Liver (tissue), 9 donors: ENCODE results near the gene PLPPR2. TPM values are rescaled to one million over a fixed set of nuclear protein-coding genes. Genes with fewer than 3 reads are reported as not detected.
A peak's percentile ranks its signal among the peaks of the same experiment; 100 is the strongest.
"Not testable (repeated sequence)": the region's sequence is repeated elsewhere in the genome, so short reads cannot be mapped to it uniquely, and the experiment has no call there.

Experiments
- DNase-seq: peaks from one replicate; pipeline ENCODE4 v3.0.0-alpha.2; 2017; ENCODE audit warnings: low spot score
- H3K27ac ChIP-seq, 2 donors: one replicate each; pipeline ENCODE4 v1.7.0; 2013; ENCODE audit warnings: inconsistent platforms in 2 of 2, low read length in 2 of 2, control low read depth in 1 of 2, low read depth in 1 of 2, mild to moderate bottlenecking in 1 of 2
- H3K27me3 ChIP-seq, 4 donors: one replicate each; pipeline versions ENCODE4 v1.6.1 to v1.7.0; 2013; ENCODE audit warnings: low read length in 3 of 4, inconsistent platforms in 1 of 4, mild to moderate bottlenecking in 1 of 4, moderate library complexity in 1 of 4; ENCODE audit not compliant: control insufficient read depth in 4 of 4, insufficient read depth in 4 of 4
- H3K36me3 ChIP-seq, 4 donors: one replicate each; pipeline versions ENCODE4 v1.6.1 to v1.7.0; 2013; ENCODE audit warnings: low read length in 3 of 4, mild to moderate bottlenecking in 3 of 4, low read depth in 1 of 4, moderate library complexity in 1 of 4; ENCODE audit not compliant: control insufficient read depth in 4 of 4, insufficient read depth in 3 of 4
- H3K4me1 ChIP-seq, 4 donors: one replicate each; pipeline versions ENCODE4 v1.6.1 to v1.7.0; 2013; ENCODE audit warnings: low read length in 3 of 4, mild to moderate bottlenecking in 3 of 4, moderate library complexity in 1 of 4; ENCODE audit not compliant: control insufficient read depth in 4 of 4, insufficient read depth in 4 of 4
- H3K4me3 ChIP-seq, 3 donors: one replicate each; pipeline versions ENCODE4 v1.6.1 to v1.7.0; 2013; ENCODE audit warnings: low read length in 3 of 3, control low read depth in 1 of 3, low read depth in 1 of 3, mild to moderate bottlenecking in 1 of 3
- H3K9ac ChIP-seq, 2 donors: one replicate each; pipeline ENCODE4 v1.7.0; 2013; ENCODE audit warnings: low read length in 2 of 2, mild to moderate bottlenecking in 2 of 2, moderate library complexity in 2 of 2, control low read depth in 1 of 2, low read depth in 1 of 2
- H3K9me3 ChIP-seq, 4 donors: one replicate each; pipeline versions ENCODE4 v1.6.1 to v1.7.0; 2013; ENCODE audit warnings: low read length in 3 of 4; ENCODE audit not compliant: control insufficient read depth in 4 of 4
- FOXA1 ChIP-seq: IDR thresholded peaks from 2 replicates; pipeline ENCODE4 v1.6.1; 2016; ENCODE audit warnings: antibody characterized with exemption
- GABPA ChIP-seq, 2 donors: IDR thresholded peaks in 1 of 2; conservative IDR thresholded peaks in 1 of 2; 2 replicates each; pipeline ENCODE4 v1.6.1; 2016; ENCODE audit warnings: antibody characterized with exemption in 2 of 2, mild to moderate bottlenecking in 1 of 2, moderate library complexity in 1 of 2
- HNF4A ChIP-seq, 2 donors: conservative IDR thresholded peaks; 2 replicates each; pipeline ENCODE4 v1.6.1; 2016; ENCODE audit warnings: antibody characterized with exemption in 2 of 2, mild to moderate bottlenecking in 2 of 2
- HNF4G ChIP-seq: IDR thresholded peaks from 2 replicates; pipeline ENCODE4 v1.6.1; 2016; ENCODE audit warnings: antibody characterized with exemption
- JUND ChIP-seq, 2 donors: IDR thresholded peaks; 2 replicates each; pipeline ENCODE4 v1.6.1; 2016; ENCODE audit warnings: antibody characterized with exemption in 2 of 2
- RAD21 ChIP-seq, 2 donors: IDR thresholded peaks; 2 replicates each; pipeline ENCODE4 v1.6.1; 2016; ENCODE audit warnings: antibody characterized with exemption in 2 of 2, mild to moderate bottlenecking in 2 of 2
- SP1 ChIP-seq: IDR thresholded peaks from 2 replicates; pipeline ENCODE4 v1.6.1; 2018; ENCODE audit warnings: antibody characterized with exemption, mild to moderate bottlenecking
- TAF1 ChIP-seq: conservative IDR thresholded peaks from 2 replicates; pipeline ENCODE4 v1.6.1; 2016; ENCODE audit warnings: antibody characterized with exemption, mild to moderate bottlenecking
- WGBS: extraction: QIAGEN DNeasy Blood & Tissue Kit; methylation state at CpG from one replicate; pipeline ENCODE4 v1.1.7; 2013; 5-methylcytosine and 5-hydroxymethylcytosine counted together
- polyA plus RNA-seq, 2 donors: library from polyadenylated mRNA; stranded (reverse) in 1 of 2; unstranded in 1 of 2; fragments of 200-250 nt in 1 of 2; fragments of >200 nt in 1 of 2; fragmentation: Nextera tagmentation in 1 of 2; extraction: Ambion mirVana in 1 of 2; gene quantifications; one replicate each; pipeline versions ENCODE4 v1.2.1 to v1.2.3, GENCODE V29; 2013 to 2015
- total RNA-seq, 2 donors: library from RNA; depleted of rRNA; stranded (reverse); fragments of >200 nt; gene quantifications; one replicate each; pipeline ENCODE4 v1.2.3, GENCODE V29; 2014
- TF ChIP-seq, protein P1 (sequence below): IDR thresholded peaks from 2 replicates; pipeline ENCODE4 v1.6.1; 2016; ENCODE audit warnings: antibody characterized with exemption, mild to moderate bottlenecking
- TF ChIP-seq, protein P2 (sequence below): IDR thresholded peaks from 2 replicates; pipeline ENCODE4 v1.6.1; 2016; ENCODE audit warnings: antibody characterized with exemption
- TF ChIP-seq, protein P3 (sequence below): IDR thresholded peaks from 2 replicates; pipeline ENCODE4 v1.6.1; 2016; ENCODE audit warnings: antibody characterized with exemption
- TF ChIP-seq, protein P4 (sequence below): IDR thresholded peaks from 2 replicates; pipeline ENCODE4 v1.6.1; 2016; ENCODE audit warnings: antibody characterized with exemption
- donor health status: healthy.
- donor health status: healthy.
- donor health status: healthy.
- donor health status: healthy.
- donor health status: healthy.

PLPPR2 gene
- total and polyA plus RNA-seq, 4 donors: 1.3 to 12.6 (median 7.3) TPM

DNA sequence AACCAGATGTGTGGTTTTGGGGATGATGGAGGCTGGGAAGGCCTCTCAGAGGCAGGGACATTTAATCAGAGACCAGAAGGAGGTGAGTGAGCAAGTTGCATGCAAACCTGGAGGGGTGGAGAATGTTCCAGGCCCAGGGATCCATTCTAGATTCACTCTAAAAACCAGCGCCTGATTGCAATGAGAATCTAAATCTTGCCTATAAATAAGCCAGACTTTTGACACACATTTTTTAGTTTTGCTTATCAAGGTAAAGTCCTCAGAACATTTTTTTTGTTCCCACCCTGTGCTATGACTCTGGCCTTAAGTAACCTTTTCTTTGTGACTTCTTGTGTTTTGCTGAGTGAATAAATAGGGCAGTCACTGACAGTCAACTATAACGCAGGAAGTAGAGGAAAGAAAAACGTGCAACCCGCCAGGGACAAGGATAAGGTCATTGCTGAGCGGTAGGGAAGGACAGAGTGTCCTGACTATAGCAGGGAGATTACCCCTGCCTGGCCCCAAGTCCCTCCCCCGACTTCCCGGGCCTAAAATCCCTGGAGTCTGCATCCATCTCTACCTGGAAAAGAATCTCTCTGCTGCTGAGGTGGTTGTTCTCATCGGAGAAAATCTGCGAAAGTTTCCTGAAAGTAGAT is 49.5 kb downstream of the PLPPR2 start (continued):
- TF ChIP-seq, protein P1, sequence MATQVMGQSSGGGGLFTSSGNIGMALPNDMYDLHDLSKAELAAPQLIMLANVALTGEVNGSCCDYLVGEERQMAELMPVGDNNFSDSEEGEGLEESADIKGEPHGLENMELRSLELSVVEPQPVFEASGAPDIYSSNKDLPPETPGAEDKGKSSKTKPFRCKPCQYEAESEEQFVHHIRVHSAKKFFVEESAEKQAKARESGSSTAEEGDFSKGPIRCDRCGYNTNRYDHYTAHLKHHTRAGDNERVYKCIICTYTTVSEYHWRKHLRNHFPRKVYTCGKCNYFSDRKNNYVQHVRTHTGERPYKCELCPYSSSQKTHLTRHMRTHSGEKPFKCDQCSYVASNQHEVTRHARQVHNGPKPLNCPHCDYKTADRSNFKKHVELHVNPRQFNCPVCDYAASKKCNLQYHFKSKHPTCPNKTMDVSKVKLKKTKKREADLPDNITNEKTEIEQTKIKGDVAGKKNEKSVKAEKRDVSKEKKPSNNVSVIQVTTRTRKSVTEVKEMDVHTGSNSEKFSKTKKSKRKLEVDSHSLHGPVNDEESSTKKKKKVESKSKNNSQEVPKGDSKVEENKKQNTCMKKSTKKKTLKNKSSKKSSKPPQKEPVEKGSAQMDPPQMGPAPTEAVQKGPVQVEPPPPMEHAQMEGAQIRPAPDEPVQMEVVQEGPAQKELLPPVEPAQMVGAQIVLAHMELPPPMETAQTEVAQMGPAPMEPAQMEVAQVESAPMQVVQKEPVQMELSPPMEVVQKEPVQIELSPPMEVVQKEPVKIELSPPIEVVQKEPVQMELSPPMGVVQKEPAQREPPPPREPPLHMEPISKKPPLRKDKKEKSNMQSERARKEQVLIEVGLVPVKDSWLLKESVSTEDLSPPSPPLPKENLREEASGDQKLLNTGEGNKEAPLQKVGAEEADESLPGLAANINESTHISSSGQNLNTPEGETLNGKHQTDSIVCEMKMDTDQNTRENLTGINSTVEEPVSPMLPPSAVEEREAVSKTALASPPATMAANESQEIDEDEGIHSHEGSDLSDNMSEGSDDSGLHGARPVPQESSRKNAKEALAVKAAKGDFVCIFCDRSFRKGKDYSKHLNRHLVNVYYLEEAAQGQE: no peak
- no peak for TF ChIP-seq TAF1
- TF ChIP-seq SP1: peak; percentile 65
- TF ChIP-seq, protein P2, sequence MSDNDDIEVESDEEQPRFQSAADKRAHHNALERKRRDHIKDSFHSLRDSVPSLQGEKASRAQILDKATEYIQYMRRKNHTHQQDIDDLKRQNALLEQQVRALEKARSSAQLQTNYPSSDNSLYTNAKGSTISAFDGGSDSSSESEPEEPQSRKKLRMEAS: no peak
- TF ChIP-seq, protein P3, sequence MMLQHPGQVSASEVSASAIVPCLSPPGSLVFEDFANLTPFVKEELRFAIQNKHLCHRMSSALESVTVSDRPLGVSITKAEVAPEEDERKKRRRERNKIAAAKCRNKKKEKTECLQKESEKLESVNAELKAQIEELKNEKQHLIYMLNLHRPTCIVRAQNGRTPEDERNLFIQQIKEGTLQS: no peak

DNA sequence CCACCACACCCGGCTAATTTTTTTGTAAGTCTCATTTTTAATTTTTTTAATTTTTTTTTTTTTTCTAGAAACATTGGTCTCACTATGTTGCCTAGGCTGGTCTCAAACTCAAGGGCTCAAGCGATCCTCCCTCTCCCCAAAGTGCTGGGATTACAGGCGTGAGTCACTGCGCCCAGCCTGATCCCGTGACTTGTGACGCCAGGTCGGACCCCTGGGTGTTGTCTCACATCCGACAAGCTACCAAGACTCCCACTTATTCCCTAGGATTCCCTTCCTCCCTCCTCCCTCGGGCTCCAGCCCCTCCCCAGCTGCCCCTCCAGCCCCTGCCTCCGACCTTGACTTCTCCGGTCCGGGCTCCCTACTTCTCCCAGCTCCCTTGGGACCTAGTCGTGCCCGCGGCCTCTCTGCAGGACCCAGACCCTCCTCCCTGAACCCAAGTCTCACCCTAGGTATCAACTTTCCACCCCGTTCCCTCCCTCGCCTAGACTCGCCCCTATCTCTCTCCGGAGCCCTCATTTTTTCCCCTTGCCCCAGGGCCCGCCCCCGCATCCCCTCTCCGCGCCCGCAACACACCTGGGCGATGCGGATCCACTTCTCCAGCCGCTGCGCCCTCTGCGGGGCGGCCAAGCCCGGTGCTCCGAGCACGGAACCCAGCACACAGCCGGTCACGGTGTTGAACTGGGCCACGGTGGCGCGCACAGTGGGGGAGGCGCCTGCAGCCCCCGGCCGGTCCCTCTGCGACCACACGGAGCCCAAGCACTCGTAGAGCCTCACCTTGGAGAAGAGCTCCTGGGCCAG is 50.8 kb downstream of the PLPPR2 start:
- WGBS: 80% methylated on average over 44 of the region's 44 CpGs
- H3K27ac ChIP-seq: no peak overlapping the region
- no peak overlapping the region for H3K9ac ChIP-seq
- DNase-seq: no peak
- H3K36me3 ChIP-seq: peaks cover 0 to 5% (median 2%) of the 10 kb centered on the region in 4 donors
- no peaks in the 10 kb centered on the region for H3K4me1 ChIP-seq
- no peaks in the 10 kb centered on the region for H3K9me3 ChIP-seq
- no peak overlapping the region for H3K4me3 ChIP-seq
- TF ChIP-seq JUND (IDR thresholded peaks at IDR 0.05) (no peak), SP1 (no peak), RAD21 (IDR thresholded peaks at IDR 0.05) (no peak), GABPA (IDR thresholded peaks at IDR 0.05 in 1 of 2, conservative IDR thresholded peaks at IDR 0.05 in 1 of 2) (no peak), FOXA1 (no peak), HNF4G (no peak), HNF4A (conservative IDR thresholded peaks at IDR 0.05) (no peak)
- TF ChIP-seq, protein P3: no peak
- TF ChIP-seq, protein P4, sequence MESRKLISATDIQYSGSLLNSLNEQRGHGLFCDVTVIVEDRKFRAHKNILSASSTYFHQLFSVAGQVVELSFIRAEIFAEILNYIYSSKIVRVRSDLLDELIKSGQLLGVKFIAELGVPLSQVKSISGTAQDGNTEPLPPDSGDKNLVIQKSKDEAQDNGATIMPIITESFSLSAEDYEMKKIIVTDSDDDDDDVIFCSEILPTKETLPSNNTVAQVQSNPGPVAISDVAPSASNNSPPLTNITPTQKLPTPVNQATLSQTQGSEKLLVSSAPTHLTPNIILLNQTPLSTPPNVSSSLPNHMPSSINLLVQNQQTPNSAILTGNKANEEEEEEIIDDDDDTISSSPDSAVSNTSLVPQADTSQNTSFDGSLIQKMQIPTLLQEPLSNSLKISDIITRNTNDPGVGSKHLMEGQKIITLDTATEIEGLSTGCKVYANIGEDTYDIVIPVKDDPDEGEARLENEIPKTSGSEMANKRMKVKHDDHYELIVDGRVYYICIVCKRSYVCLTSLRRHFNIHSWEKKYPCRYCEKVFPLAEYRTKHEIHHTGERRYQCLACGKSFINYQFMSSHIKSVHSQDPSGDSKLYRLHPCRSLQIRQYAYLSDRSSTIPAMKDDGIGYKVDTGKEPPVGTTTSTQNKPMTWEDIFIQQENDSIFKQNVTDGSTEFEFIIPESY: no peak
- no peaks in the 10 kb centered on the region for H3K27me3 ChIP-seq

DNA sequence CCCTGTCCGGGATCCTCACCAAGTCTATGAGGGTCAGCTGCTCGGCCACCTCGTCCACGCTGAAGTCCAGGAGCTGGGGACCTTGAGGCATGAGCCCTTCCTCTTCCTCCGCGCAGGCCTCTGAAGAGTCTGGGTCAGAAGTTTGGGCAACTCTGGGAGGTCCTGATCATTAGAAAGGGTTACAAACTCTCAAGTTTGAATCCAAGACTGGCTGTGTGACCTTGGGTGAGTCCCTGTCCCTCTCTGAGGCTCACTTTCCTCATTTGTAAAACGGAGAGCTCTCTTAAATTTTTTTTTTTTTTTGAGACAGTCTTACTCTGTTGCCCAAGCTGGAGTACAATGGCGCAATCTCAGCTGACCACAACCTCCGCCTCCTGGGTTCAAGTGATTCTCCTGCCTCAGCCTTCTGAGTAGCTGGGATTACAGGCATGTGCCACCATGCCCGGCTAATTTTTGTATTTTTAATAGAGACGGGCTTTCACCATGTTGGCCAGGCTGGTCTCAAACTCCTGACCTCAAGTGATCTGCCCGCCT is 51.5 kb downstream of the PLPPR2 start:
- H3K9ac ChIP-seq, H3K9me3 ChIP-seq, H3K4me1 ChIP-seq, H3K27ac ChIP-seq, DNase-seq, H3K4me3 ChIP-seq, H3K27me3 ChIP-seq, H3K36me3 ChIP-seq: not testable (repeated sequence)
- 90% methylated on average over 12 of the region's 12 CpGs for WGBS
